Adrenal gland (tissue), 12 donors: Measurements from ENCODE around the gene H6PD. TPM values are rescaled to one million over a fixed set of nuclear protein-coding genes. Genes with fewer than 3 reads are reported as not detected.

Source experiments
- DNase-seq, 7 donors: peaks; one replicate each; pipeline ENCODE4 v3.0.0-alpha.2; 2019 to 2020
- H3K27ac ChIP-seq, 5 donors: fragments of 200-600 bp; sonication (generic) in 4 of 5; 1 replicate in 3 of 5; 2 replicates in 2 of 5; pipeline versions ENCODE4 v1.5.1 to v1.8.0; 2016 to 2020; ENCODE audit warnings: mild to moderate bottlenecking in 1 of 5
- H3K27me3 ChIP-seq: fragments of 200-600 bp; 2 replicates; pipeline ENCODE4 v1.8.0; 2021
- H3K36me3 ChIP-seq, 2 donors: fragments of 200-600 bp; replicated peaks in 1 of 2; 1 replicate in 1 of 2; 2 replicates in 1 of 2; pipeline versions ENCODE4 v1.5.1 to v1.8.0; 2018 to 2022
- H3K4me1 ChIP-seq, 2 donors: fragments of 200-600 bp; replicated peaks in 1 of 2; 1 replicate in 1 of 2; 2 replicates in 1 of 2; pipeline versions ENCODE4 v1.5.1 to v1.8.0; 2018 to 2021
- H3K4me3 ChIP-seq, 4 donors: fragments of 200-600 bp; sonication (generic) in 3 of 4; one replicate each; pipeline ENCODE4 v1.5.1; 2016 to 2018
- H3K9me3 ChIP-seq, 3 donors: fragments of 200-600 bp; sonication (generic) in 1 of 3; replicated peaks in 1 of 3; 1 replicate in 2 of 3; 2 replicates in 1 of 3; pipeline versions ENCODE4 v1.5.1 to v1.8.0; 2016 to 2021
- POLR2A ChIP-seq, 2 donors: fragments of 450-650 bp; IDR thresholded peaks; one replicate each; pipeline ENCODE4 v1.6.1; 2017; ENCODE audit warnings: antibody characterized with exemption in 2 of 2, mild to moderate bottlenecking in 2 of 2, moderate library complexity in 1 of 2
- WGBS, 4 donors: extraction: QIAGEN DNeasy Blood & Tissue Kit in 2 of 4; methylation state at CpG; one replicate each; pipeline versions ENCODE4 v1.1.5 to v1.1.7; 2013 to 2017; 5-methylcytosine and 5-hydroxymethylcytosine counted together
- intact Hi-C, 2 donors: fragments of 100-400 bp; cut with DNase I; formaldehyde crosslinking; loops; one replicate each; pipeline versions ENCODE4 v1.14.1 to v1.15.0; 2022 to 2023
- polyA plus RNA-seq, 3 donors: library from polyadenylated mRNA; stranded (reverse); fragments of 200-250 nt in 2 of 3; fragments of 350-450 nt in 1 of 3; fragmentation: Illumina TruSeq in 1 of 3; extraction: RNeasy Lipid Tissue Mini Kit (QIAGEN cat#74804) in 1 of 3; gene quantifications; one replicate each; pipeline ENCODE4 v1.2.3, GENCODE V29; 2013 to 2014
- total RNA-seq, 9 donors: library from RNA; depleted of rRNA in 4 of 9; stranded (reverse); fragments of >200 nt in 4 of 9; fragments of 120-200 nt in 1 of 9; fragmentation: NEBNext Ultra II Directional in 1 of 9; extraction: Animal tissue kit (Norgen Biotek cat#: 25700) in 1 of 9; gene quantifications; one replicate each; pipeline versions ENCODE4 v1.1.0 to v1.2.4, GENCODE V29; 2013 to 2023
- TF ChIP-seq, protein P1 (sequence below), 6 experiments: fragments of 450-650 bp in 4 of 6; fragments of 200-600 bp in 2 of 6; sonication (generic) in 1 of 6; IDR thresholded peaks; 1 replicate in 5 of 6; 2 replicates in 1 of 6; pipeline versions ENCODE4 v1.5.1 to v1.8.0; 2016 to 2021; ENCODE audit warnings: antibody characterized with exemption in 6 of 6, mild to moderate bottlenecking in 2 of 6, moderate library complexity in 1 of 6
- donor health status: healthy with polysubstance abuse.
- donor health status: Bipolar disorder and iron deficiency.
- donor health status: DM: yes; HTN: yes; CAD: no.
- donor health status: DM: no; HTN: no; CAD: no.
- donor health status: DM: no; HTN: no; CAD: no.
- donor health status: DM: yes; HTN: yes; CAD: no.

Gene H6PD
- total and polyA plus RNA-seq, 12 donors: 20.3 to 116 (median 80.4) TPM

DNA sequence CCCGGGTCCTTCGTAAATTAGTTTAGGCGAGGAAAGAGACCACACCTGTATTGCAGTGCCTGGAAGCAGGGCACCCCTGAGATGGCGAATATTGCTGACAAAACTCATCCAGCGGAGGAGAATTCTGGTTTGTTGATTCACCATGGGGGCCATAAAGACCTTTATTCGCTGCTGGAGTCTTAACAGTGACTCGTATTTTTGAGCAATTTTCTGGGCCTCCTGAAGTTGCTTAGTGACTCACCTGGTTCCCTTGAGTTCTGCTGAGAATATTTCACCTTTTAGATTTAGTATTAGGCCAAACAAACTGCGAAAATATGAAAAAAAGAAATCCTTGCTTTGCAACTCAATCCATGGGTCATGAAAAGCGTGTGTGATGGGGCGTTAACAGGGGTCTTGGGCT, 20.6 kb upstream of the H6PD start:
- H3K9me3 ChIP-seq: no peaks in the 10 kb centered on the region
- H3K4me1 ChIP-seq: no peaks in the 10 kb centered on the region
- WGBS, 4 donors: 86 to 91% (median 89%) methylated on average over 10 of the region's 10 CpGs
- H3K36me3 ChIP-seq: no peaks in the 10 kb centered on the region
- intact Hi-C loops: no loop called here
- no peak overlapping the region for H3K4me3 ChIP-seq
- DNase-seq: no peak
- no peak for TF ChIP-seq POLR2A (IDR thresholded peaks at IDR 0.05)
- TF ChIP-seq, protein P1, sequence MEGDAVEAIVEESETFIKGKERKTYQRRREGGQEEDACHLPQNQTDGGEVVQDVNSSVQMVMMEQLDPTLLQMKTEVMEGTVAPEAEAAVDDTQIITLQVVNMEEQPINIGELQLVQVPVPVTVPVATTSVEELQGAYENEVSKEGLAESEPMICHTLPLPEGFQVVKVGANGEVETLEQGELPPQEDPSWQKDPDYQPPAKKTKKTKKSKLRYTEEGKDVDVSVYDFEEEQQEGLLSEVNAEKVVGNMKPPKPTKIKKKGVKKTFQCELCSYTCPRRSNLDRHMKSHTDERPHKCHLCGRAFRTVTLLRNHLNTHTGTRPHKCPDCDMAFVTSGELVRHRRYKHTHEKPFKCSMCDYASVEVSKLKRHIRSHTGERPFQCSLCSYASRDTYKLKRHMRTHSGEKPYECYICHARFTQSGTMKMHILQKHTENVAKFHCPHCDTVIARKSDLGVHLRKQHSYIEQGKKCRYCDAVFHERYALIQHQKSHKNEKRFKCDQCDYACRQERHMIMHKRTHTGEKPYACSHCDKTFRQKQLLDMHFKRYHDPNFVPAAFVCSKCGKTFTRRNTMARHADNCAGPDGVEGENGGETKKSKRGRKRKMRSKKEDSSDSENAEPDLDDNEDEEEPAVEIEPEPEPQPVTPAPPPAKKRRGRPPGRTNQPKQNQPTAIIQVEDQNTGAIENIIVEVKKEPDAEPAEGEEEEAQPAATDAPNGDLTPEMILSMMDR (IDR thresholded peaks at IDR 0.05): no peak
- no peaks in the 10 kb centered on the region for H3K27me3 ChIP-seq
- H3K27ac ChIP-seq: no peak overlapping the region

DNA sequence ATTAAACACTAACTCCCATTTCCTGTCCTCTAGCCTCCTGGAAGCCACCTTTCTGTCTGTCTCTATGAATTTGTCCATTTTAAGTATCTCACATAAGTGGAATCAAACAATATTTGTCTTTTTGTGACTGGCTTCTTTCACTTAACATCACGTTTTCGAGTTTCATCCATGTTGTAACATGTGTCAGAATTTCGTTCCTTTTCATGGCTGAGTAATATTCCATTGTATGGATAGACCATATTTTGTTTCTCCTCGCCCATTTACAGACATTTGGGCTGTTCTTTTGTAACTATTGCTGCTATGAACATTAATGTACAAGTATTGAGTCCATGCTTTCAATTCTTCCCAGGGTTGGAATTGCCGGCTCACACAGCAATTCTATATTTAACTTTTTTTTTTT, 15.7 kb upstream of the H6PD start:
- no peak for DNase-seq
- intact Hi-C loops: no loop called here
- WGBS, 4 donors: 62 to 71% (median 68%) methylated on average over 5 of the region's 5 CpGs
- Histone ChIP-seq H3K4me3 (no peak overlapping the region), H3K27me3 (no peaks in the 10 kb centered on the region), H3K36me3 (no peaks in the 10 kb centered on the region), H3K4me1 (no peaks in the 10 kb centered on the region), H3K27ac (no peak overlapping the region), H3K9me3 (no peaks in the 10 kb centered on the region)
- TF ChIP-seq, protein P1 (IDR thresholded peaks at IDR 0.05): no peak
- TF ChIP-seq POLR2A (IDR thresholded peaks at IDR 0.05): no peak

DNA sequence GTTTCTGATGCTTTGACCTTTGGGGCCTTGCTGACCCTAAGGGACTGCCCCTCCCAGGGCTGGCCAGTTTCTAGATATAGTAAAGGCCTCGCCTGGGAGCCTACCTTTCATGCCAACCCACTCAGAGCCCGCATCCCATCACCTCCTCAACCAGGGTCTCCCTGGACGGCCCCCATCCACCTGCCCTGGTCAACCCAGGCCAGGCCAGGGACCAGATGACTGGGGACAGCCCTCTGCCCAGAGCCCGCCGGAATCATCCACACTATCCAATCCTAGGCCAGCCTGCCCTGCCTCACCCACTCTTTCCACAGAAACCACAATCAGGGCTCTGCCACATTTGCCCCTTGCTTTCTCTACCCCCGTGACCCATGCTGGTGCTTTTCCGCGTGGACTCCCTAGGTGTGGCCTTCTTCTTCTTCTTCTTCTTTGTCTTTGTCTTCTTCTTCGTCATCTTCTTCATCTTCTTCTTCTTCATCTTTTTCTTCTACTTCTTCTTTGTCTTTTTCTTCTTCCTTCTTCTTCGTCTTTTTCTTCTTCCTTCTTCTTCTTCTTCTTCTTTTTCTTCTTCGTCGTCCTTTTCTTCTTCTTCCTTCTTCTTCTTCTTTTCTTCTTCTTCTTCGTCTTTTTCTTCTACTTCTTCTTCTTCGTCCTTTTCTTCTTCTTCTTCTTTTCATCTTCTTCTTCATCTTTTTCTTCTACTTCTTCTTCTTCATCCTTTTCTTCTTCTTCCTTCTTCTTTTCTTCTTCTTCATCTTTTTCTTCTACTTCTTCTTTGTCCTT, 11.5 kb upstream of the H6PD start:
- no peaks in the 10 kb centered on the region for H3K27me3 ChIP-seq
- H3K4me3 ChIP-seq: no peak overlapping the region
- 89 to 95% (median 94%) methylated on average over 14 of the region's 14 CpGs for WGBS, 4 donors
- DNase-seq: no peak
- H3K9me3 ChIP-seq: no peaks in the 10 kb centered on the region
- no peak for TF ChIP-seq POLR2A (IDR thresholded peaks at IDR 0.05)
- TF ChIP-seq, protein P1 (IDR thresholded peaks at IDR 0.05): no peak
- H3K36me3 ChIP-seq: no peaks in the 10 kb centered on the region
- intact Hi-C loops: no loop called here
- peaks cover 0 to 9% of the 10 kb centered on the region in 2 donors for H3K4me1 ChIP-seq
- no peak overlapping the region for H3K27ac ChIP-seq

DNA sequence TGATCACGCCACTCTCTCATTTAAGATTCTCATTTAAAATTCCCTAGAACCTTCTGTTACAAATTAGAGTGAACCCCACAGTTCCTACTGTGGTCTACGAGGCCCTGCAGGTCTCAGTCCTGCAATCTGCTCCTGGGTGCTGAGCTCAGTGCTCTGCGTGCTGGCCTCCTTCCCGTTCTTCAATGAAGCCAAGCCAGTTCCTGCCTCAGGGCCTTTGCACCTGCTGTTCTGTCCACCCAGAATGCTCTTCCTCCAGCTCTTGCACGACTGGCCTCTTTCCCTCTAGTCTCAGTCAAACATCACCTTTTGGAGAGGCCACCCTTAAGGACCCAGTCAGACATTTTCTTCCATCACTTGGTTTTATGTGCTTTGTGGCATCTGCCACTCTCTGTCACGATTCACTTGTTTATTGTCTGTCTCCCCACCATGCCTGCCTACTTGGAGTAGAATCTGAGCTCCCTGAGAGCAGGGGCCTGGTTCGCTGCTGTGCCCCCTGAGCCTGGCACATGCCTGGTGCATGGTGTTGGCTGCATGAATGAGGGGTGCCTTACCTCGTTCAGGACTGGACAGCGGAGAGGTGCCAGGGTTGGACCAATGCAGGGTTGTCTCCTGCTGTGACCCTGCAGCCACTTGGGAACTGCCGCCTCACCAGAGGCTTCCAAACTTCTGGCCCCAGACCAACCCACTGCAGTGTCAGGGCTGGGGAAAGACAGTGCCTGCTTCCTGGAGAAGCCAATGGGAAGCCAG, 9.7 kb upstream of the H6PD start:
- intact Hi-C loops: no loop called here
- TF ChIP-seq, protein P1 (IDR thresholded peaks at IDR 0.05): no peak
- no peak for TF ChIP-seq POLR2A (IDR thresholded peaks at IDR 0.05)
- H3K4me1 ChIP-seq: peaks cover 0 to 9% of the 10 kb centered on the region in 2 donors

More for the DNA sequence above, 9.7 kb upstream of the H6PD start:
- 76 to 88% (median 82%) methylated on average over 6 to 10 of the region's 10 CpGs for WGBS, 4 donors
- Histone ChIP-seq H3K36me3 (no peaks in the 10 kb centered on the region), H3K4me3 (no peak overlapping the region), H3K27ac (no peak overlapping the region), H3K27me3 (no peaks in the 10 kb centered on the region), H3K9me3 (no peaks in the 10 kb centered on the region)
- no peak for DNase-seq
